ENCODE data around the gene LMO1.

The LMO1 gene

GRCh38 chr11:8202516-8203413 is 60.9 kb downstream of the LMO1 start:
- H3K27ac Mint-ChIP-seq = peak overlapping the region in 1 of 3 experiments; percentile 35
- H3K9me3 Mint-ChIP-seq = no peaks in the 10 kb centered on the region
- H3K27me3 Mint-ChIP-seq (ENCODE audit: low read depth) = peaks cover 40% of the 10 kb centered on the region
- no peaks in the 10 kb centered on the region for H3K36me3 Mint-ChIP-seq (ENCODE audit: low read depth)
- TF ChIP-seq, protein P1, sequence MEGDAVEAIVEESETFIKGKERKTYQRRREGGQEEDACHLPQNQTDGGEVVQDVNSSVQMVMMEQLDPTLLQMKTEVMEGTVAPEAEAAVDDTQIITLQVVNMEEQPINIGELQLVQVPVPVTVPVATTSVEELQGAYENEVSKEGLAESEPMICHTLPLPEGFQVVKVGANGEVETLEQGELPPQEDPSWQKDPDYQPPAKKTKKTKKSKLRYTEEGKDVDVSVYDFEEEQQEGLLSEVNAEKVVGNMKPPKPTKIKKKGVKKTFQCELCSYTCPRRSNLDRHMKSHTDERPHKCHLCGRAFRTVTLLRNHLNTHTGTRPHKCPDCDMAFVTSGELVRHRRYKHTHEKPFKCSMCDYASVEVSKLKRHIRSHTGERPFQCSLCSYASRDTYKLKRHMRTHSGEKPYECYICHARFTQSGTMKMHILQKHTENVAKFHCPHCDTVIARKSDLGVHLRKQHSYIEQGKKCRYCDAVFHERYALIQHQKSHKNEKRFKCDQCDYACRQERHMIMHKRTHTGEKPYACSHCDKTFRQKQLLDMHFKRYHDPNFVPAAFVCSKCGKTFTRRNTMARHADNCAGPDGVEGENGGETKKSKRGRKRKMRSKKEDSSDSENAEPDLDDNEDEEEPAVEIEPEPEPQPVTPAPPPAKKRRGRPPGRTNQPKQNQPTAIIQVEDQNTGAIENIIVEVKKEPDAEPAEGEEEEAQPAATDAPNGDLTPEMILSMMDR (IDR thresholded peaks at IDR 0.05; ENCODE audit: unreplicated experiment in 3 of 3) = no peak
- peaks cover 29% of the 10 kb centered on the region for H3K4me1 Mint-ChIP-seq
- H3K4me3 Mint-ChIP-seq = no peak overlapping the region

- no peaks in the 10 kb centered on the region for H3K36me3 Mint-ChIP-seq (ENCODE audit: low read depth)
- H3K9me3 Mint-ChIP-seq = no peaks in the 10 kb centered on the region
- no peak overlapping the region for H3K4me3 Mint-ChIP-seq
- H3K4me1 Mint-ChIP-seq = peaks cover 20% of the 10 kb centered on the region
- H3K27ac Mint-ChIP-seq = no peak overlapping the region
- TF ChIP-seq, protein P1 (IDR thresholded peaks at IDR 0.05; ENCODE audit: unreplicated experiment in 3 of 3) = no peak
- H3K27me3 Mint-ChIP-seq (ENCODE audit: low read depth) = peaks cover 40% of the 10 kb centered on the region
Observed at GRCh38 chr11:8201644-8202365, 61.9 kb downstream of the LMO1 start.

DNA sequence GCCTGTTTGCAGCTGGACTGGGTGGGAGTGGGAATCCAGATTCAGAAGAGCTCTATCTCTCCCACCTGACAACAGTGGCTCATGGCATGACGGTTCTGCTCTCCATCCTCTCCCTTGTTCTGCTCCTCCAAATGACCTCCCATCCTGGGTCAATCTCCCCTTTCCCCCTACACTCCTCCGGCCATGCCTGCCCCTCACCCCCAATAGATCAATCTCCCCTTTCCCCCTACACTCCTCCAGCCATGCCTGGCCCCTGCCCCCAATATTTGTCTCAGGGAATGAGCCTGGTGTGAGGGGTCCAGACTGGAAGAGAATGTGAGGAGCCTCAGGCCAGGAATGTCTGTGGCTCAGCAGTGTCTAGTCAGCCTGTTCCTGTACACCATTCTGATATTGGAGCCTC is 64.0 kb downstream of the LMO1 start:
- TF ChIP-seq, protein P1 (IDR thresholded peaks at IDR 0.05; ENCODE audit: unreplicated experiment in 3 of 3) = no peak
- no peaks in the 10 kb centered on the region for H3K36me3 Mint-ChIP-seq (ENCODE audit: low read depth)
- H3K4me3 Mint-ChIP-seq = no peak overlapping the region
- peaks cover 41% of the 10 kb centered on the region for H3K27me3 Mint-ChIP-seq (ENCODE audit: low read depth)
- H3K4me1 Mint-ChIP-seq = peaks cover 9% of the 10 kb centered on the region
- no peaks in the 10 kb centered on the region for H3K9me3 Mint-ChIP-seq
- no peak overlapping the region for H3K27ac Mint-ChIP-seq

DNA sequence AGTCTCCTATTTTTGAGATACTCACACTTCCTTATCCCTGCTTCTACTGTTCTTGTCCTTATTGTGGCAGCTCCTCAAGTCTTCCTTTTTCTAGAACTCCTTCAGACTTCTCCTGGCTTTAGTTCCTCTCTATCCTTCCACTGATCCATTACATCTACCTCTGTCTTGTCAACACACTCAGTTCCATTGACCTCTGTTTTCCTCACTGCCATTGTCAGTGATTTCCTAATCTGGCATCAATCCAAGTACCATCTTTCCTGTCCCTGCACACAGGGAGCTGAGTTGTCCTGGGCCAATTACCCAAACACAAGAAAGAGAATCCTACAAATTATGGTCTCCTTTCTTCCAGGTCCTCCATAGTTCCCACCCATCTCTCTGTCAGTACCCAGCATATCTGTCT is 66.9 kb downstream of the LMO1 start:
- no peaks in the 10 kb centered on the region for H3K36me3 Mint-ChIP-seq (ENCODE audit: low read depth)
- no peaks in the 10 kb centered on the region for H3K4me1 Mint-ChIP-seq
- TF ChIP-seq, protein P1 (IDR thresholded peaks at IDR 0.05; ENCODE audit: unreplicated experiment in 3 of 3) = no peak
- no peaks in the 10 kb centered on the region for H3K9me3 Mint-ChIP-seq
- H3K27ac Mint-ChIP-seq = no peak overlapping the region
- H3K27me3 Mint-ChIP-seq (ENCODE audit: low read depth) = peaks cover 54% of the 10 kb centered on the region
- H3K4me3 Mint-ChIP-seq = no peak overlapping the region

- TF ChIP-seq, protein P1 (IDR thresholded peaks at IDR 0.05; ENCODE audit: unreplicated experiment in 3 of 3) = no peak
- Mint-ChIP-seq H3K27ac (no peak overlapping the region), H3K27me3 (ENCODE audit: low read depth) (peaks cover 54% of the 10 kb centered on the region), H3K9me3 (no peaks in the 10 kb centered on the region), H3K36me3 (ENCODE audit: low read depth) (no peaks in the 10 kb centered on the region), H3K4me3 (no peak overlapping the region), H3K4me1 (no peaks in the 10 kb centered on the region)
Observed at GRCh38 chr11:8194956-8195355, 68.7 kb downstream of the LMO1 start.

All from nephron (organoid).